ENCODE results near the gene LITAFD. TPM values are rescaled to one million over a fixed set of nuclear protein-coding genes. Genes with fewer than 3 reads are reported as not detected.

The LITAFD gene
- total RNA-seq, 1 experiment from 2014 or later, result not detected

DNA sequence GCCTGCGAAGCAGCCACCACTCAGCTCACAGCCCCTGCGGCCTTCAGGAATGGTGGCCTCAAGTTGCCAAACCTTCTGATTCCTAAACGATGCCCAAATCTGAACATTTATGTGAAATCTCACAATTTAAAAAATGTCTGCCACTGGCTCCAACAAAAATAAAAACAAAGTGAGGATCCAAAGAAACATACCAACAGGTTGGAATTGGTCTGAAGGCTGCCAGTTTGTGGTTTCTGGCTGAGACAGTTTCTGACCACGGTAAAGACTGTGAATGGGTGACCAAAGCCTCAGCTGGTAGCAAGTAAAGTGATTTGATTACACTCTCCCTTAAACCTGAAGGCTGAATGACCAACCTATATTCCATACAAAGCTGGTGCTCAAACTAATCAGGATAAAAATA lies 24.9 kb downstream of the LITAFD start:
- ChIA-PET POLR2A (no interaction called here), CTCF (interaction anchor here (0.5 to 2.9 kb wide), 4 partner anchors 102 to 348 kb away, joined by 3 to 17 read pairs (median 4); no protein-coding TSS in a partner anchor)
- no peak overlapping the region for H3K4me3 Mint-ChIP-seq (ENCODE audit: unreplicated experiment)
- no peak for DNase-seq (ENCODE audit: unreplicated experiment)
- no peaks in the 10 kb centered on the region for H3K9me3 Mint-ChIP-seq (ENCODE audit: unreplicated experiment)
- no TSS peak for BruUV-seq (replicated peaks)
- no peaks in the 10 kb centered on the region for H3K4me1 Mint-ChIP-seq (ENCODE audit: insufficient read depth, unreplicated experiment)
- intact Hi-C loops (cut with micrococcal nuclease), result no loop called here
- peak overlapping the region; percentile 7 for H3K27ac Mint-ChIP-seq (ENCODE audit: low read depth, unreplicated experiment)
- H3K36me3 Mint-ChIP-seq (ENCODE audit: insufficient read depth, unreplicated experiment), result peaks cover 84% of the 10 kb centered on the region
- TF ChIP-seq, protein P1, sequence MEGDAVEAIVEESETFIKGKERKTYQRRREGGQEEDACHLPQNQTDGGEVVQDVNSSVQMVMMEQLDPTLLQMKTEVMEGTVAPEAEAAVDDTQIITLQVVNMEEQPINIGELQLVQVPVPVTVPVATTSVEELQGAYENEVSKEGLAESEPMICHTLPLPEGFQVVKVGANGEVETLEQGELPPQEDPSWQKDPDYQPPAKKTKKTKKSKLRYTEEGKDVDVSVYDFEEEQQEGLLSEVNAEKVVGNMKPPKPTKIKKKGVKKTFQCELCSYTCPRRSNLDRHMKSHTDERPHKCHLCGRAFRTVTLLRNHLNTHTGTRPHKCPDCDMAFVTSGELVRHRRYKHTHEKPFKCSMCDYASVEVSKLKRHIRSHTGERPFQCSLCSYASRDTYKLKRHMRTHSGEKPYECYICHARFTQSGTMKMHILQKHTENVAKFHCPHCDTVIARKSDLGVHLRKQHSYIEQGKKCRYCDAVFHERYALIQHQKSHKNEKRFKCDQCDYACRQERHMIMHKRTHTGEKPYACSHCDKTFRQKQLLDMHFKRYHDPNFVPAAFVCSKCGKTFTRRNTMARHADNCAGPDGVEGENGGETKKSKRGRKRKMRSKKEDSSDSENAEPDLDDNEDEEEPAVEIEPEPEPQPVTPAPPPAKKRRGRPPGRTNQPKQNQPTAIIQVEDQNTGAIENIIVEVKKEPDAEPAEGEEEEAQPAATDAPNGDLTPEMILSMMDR (IDR thresholded peaks at IDR 0.05; ENCODE audit: unreplicated experiment), result no peak
- H3K27me3 Mint-ChIP-seq (ENCODE audit: insufficient read depth, unreplicated experiment), result no peaks in the 10 kb centered on the region

DNA sequence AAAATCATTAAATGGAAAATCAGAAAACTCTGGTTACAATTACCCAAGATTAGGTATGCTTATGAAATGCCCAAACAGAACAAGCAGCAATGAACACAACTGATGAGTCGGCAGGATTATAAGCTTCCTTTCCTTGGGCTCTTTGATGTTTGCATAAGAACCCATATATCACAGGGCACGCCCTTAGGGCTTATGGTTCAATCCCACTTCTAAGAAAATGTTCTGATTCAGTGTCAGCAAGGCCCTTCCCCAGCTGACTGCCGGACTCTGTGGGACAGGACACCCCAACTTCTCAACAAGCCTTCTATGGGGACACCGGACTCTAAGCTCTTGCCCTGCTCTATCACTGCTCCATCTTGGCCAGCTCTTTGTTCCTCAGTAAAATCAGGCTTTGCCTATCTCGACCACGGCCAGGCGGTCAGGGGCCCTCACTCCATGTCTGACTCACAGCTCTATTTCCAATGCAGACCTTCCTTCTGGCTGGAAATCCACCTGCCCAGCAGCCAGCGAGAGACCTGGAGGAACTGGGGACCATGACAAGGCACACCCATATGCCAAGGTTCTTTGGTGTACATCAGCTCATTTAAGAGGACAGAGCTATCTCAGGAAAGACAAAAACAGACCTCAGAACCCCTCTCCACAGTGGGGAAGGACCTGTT lies 26.8 kb downstream of the LITAFD start:
- DNase-seq (ENCODE audit: unreplicated experiment), result peak; percentile 21
- ChIA-PET CTCF (interaction anchor here (0.5 to 0.9 kb wide), 5 partner anchors 9 to 1478 kb away, joined by 3 to 5 read pairs (median 3); no protein-coding TSS in a partner anchor), POLR2A (interaction anchor here (0.7 kb wide), 1 partner anchor 481 kb away, joined by 3 read pairs; no protein-coding TSS in a partner anchor)
- Mint-ChIP-seq H3K27ac (ENCODE audit: low read depth, unreplicated experiment) (peak overlapping the region; percentile 61), H3K9me3 (ENCODE audit: unreplicated experiment) (no peaks in the 10 kb centered on the region), H3K36me3 (ENCODE audit: insufficient read depth, unreplicated experiment) (peaks cover 87% of the 10 kb centered on the region), H3K27me3 (ENCODE audit: insufficient read depth, unreplicated experiment) (no peaks in the 10 kb centered on the region), H3K4me3 (ENCODE audit: unreplicated experiment) (no peak overlapping the region), H3K4me1 (ENCODE audit: insufficient read depth, unreplicated experiment) (no peaks in the 10 kb centered on the region)
- TF ChIP-seq, protein P1 (IDR thresholded peaks at IDR 0.05; ENCODE audit: unreplicated experiment), result no peak
- intact Hi-C loops (cut with micrococcal nuclease), result no loop called here
- BruUV-seq (replicated peaks), result no TSS peak

DNA sequence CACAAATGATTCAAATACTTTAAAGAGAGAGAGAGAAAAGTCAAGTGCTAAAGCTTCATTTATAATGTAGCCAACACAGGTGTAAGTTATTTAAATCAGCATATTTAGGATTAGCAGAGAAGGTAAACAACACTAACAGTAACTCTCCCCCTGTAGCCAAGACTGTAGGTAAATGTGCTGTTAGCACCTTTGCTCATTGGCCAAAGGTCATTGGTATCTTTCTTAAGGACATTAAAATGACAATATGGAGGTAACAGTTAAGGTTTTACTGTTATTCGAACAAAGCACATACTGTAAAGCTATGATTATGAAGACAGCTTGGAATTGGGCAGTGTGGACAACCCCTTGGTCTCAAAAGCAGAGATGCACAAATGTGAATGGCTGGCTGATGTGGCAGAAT lies 28.7 kb downstream of the LITAFD start:
- intact Hi-C loops (cut with micrococcal nuclease), result no loop called here
- H3K4me3 Mint-ChIP-seq (ENCODE audit: unreplicated experiment), result no peak overlapping the region

DNA sequence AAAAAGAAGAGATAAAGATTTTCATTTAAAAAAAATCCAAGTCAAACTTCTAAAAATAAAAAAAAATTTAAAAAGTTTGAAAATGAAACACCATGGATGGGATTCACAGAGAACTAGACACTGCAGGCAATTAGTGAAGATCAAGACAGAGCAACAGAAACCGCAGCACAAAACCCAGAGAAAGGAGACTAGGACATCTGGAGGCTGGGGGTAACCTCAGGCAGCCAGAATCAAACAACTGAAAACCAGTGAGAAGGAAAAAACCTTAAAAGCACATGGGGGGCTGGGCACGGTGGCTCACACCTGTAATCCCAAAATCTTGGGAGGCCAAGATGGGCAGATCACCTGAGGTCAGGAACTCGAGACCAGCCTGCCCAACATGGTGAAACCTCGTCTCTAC lies 30.6 kb downstream of the LITAFD start:
- Mint-ChIP-seq H3K9me3 (ENCODE audit: unreplicated experiment) (no peaks in the 10 kb centered on the region), H3K4me3 (ENCODE audit: unreplicated experiment) (no peak overlapping the region), H3K27ac (ENCODE audit: low read depth, unreplicated experiment) (no peak overlapping the region), H3K36me3 (ENCODE audit: insufficient read depth, unreplicated experiment) (peaks cover 91% of the 10 kb centered on the region), H3K4me1 (ENCODE audit: insufficient read depth, unreplicated experiment) (no peaks in the 10 kb centered on the region), H3K27me3 (ENCODE audit: insufficient read depth, unreplicated experiment) (no peaks in the 10 kb centered on the region)
- no TSS peak for BruUV-seq (replicated peaks)
- intact Hi-C loops (cut with micrococcal nuclease), result no loop called here
- ChIA-PET POLR2A (no interaction called here), CTCF (interaction anchor here (0.9 to 2.2 kb wide), 2 partner anchors 23 to 96 kb away, joined by 3 to 11 read pairs; no protein-coding TSS in a partner anchor)
- TF ChIP-seq, protein P1 (IDR thresholded peaks at IDR 0.05; ENCODE audit: unreplicated experiment), result no peak
- no peak for DNase-seq (ENCODE audit: unreplicated experiment)

More for the DNA sequence above, 28.7 kb downstream of the LITAFD start:
- TF ChIP-seq, protein P1 (IDR thresholded peaks at IDR 0.05; ENCODE audit: unreplicated experiment), result no peak
- H3K27ac Mint-ChIP-seq (ENCODE audit: low read depth, unreplicated experiment), result no peak overlapping the region
- no peaks in the 10 kb centered on the region for H3K9me3 Mint-ChIP-seq (ENCODE audit: unreplicated experiment)
- no peak for DNase-seq (ENCODE audit: unreplicated experiment)
- CTCF ChIA-PET, result interaction anchor here (0.5 to 2.2 kb wide), 3 partner anchors 25 to 246 kb away, joined by 3 to 13 read pairs (median 11); no protein-coding TSS in a partner anchor
- no peaks in the 10 kb centered on the region for H3K4me1 Mint-ChIP-seq (ENCODE audit: insufficient read depth, unreplicated experiment)
- POLR2A ChIA-PET, result no interaction called here
- peaks cover 87% of the 10 kb centered on the region for H3K36me3 Mint-ChIP-seq (ENCODE audit: insufficient read depth, unreplicated experiment)
- no peaks in the 10 kb centered on the region for H3K27me3 Mint-ChIP-seq (ENCODE audit: insufficient read depth, unreplicated experiment)
- no TSS peak for BruUV-seq (replicated peaks)
